H9 (cell line): ENCODE measurements around the gene GRM5. TPM values are rescaled to one million over a fixed set of nuclear protein-coding genes. Genes with fewer than 3 reads are reported as not detected.

Experiments used
- DNase-seq: peaks from one replicate; pipeline ENCODE4 v3.0.0-alpha.2; 2017
- H2AFZ ChIP-seq: one replicate; pipeline ENCODE4 v1.6.1; 2013; ENCODE audit warnings: mild to moderate bottlenecking, low read length, control low read depth, moderate library complexity
- H2AK5ac ChIP-seq: 2 replicates; pipeline ENCODE4 v1.6.1; 2013; ENCODE audit warnings: low read length, control low read depth, mixed read lengths; ENCODE audit not compliant: insufficient read length
- H2BK120ac ChIP-seq: one replicate; pipeline ENCODE4 v1.6.1; 2013; ENCODE audit warnings: low read depth, mild to moderate bottlenecking, low read length, control low read depth, inconsistent platforms; ENCODE audit not compliant: poor library complexity, severe bottlenecking
- H2BK12ac ChIP-seq: 2 replicates; pipeline ENCODE4 v1.6.1; 2013; ENCODE audit warnings: low read length, control low read depth, mixed read lengths, low read depth; ENCODE audit not compliant: insufficient read length
- H2BK15ac ChIP-seq: 2 replicates; pipeline ENCODE4 v1.6.1; 2013; ENCODE audit warnings: low read depth, low read length, control low read depth
- H2BK20ac ChIP-seq: one replicate; pipeline ENCODE4 v1.6.1; 2013; ENCODE audit warnings: low read depth, mild to moderate bottlenecking, low read length, control low read depth, inconsistent platforms; ENCODE audit not compliant: poor library complexity, severe bottlenecking
- H2BK5ac ChIP-seq: 2 replicates; pipeline ENCODE4 v1.6.1; 2013; ENCODE audit warnings: low read length, control low read depth, mixed read lengths; ENCODE audit not compliant: insufficient read length
- H3K14ac ChIP-seq: 2 replicates; pipeline ENCODE4 v1.6.1; 2013; ENCODE audit warnings: low read length, control low read depth; ENCODE audit not compliant: insufficient read depth
- H3K18ac ChIP-seq: 2 replicates; pipeline ENCODE4 v1.6.1; 2013; ENCODE audit warnings: low read depth, mild to moderate bottlenecking, mixed read lengths, low read length, control low read depth; ENCODE audit not compliant: insufficient read length
- H3K23ac ChIP-seq: 2 replicates; pipeline ENCODE4 v1.6.1; 2013; ENCODE audit warnings: low read length, control low read depth, mixed read lengths, low read depth; ENCODE audit not compliant: insufficient read length
- H3K23me2 ChIP-seq: 2 replicates; pipeline ENCODE4 v1.6.1; 2013; ENCODE audit warnings: low read depth, mild to moderate bottlenecking, mixed read lengths, low read length, control low read depth; ENCODE audit not compliant: insufficient read length, poor library complexity, severe bottlenecking
- H3K27ac ChIP-seq: 2 replicates; pipeline ENCODE4 v1.5.1; 2013; ENCODE audit warnings: low read length, control low read depth, mixed read lengths, low read depth; ENCODE audit not compliant: insufficient read length
- H3K27me3 ChIP-seq: 2 replicates; pipeline ENCODE4 v1.6.1; 2013; ENCODE audit warnings: low read length, control low read depth, inconsistent platforms; ENCODE audit not compliant: insufficient read depth
- H3K4ac ChIP-seq: 2 replicates; pipeline ENCODE4 v1.6.1; 2013; ENCODE audit warnings: low read depth, mild to moderate bottlenecking, control low read depth, inconsistent platforms, low read length, moderate library complexity
- H3K4me1 ChIP-seq: 2 replicates; pipeline ENCODE4 v1.6.1; 2013; ENCODE audit warnings: low read length, control low read depth, inconsistent platforms; ENCODE audit not compliant: insufficient read depth
- H3K4me2 ChIP-seq: 2 replicates; pipeline ENCODE4 v1.6.1; 2013; ENCODE audit warnings: low read length, control low read depth, mixed read lengths; ENCODE audit not compliant: insufficient read length, insufficient read depth
- H3K56ac ChIP-seq: 2 replicates; pipeline ENCODE4 v1.6.1; 2013; ENCODE audit warnings: low read depth, mild to moderate bottlenecking, mixed read lengths, low read length, control low read depth; ENCODE audit not compliant: insufficient read length
- H3K79me1 ChIP-seq: 2 replicates; pipeline ENCODE4 v1.6.1; 2013; ENCODE audit warnings: low read depth, mild to moderate bottlenecking, moderate library complexity, low read length, control low read depth, inconsistent platforms; ENCODE audit not compliant: insufficient read depth, poor library complexity, severe bottlenecking
- H3K79me2 ChIP-seq: 2 replicates; pipeline ENCODE4 v1.6.1; 2013; ENCODE audit warnings: low read length, control low read depth, inconsistent platforms; ENCODE audit not compliant: insufficient read depth
- H3K9ac ChIP-seq: 2 replicates; pipeline ENCODE4 v1.6.1; 2013; ENCODE audit warnings: low read length, control low read depth, mixed read lengths; ENCODE audit not compliant: insufficient read length; ENCODE audit errors: extremely low read depth
- H3K9me3 ChIP-seq: one replicate; pipeline ENCODE4 v1.6.1; 2013; ENCODE audit warnings: low read depth, low read length, inconsistent platforms; ENCODE audit not compliant: control insufficient read depth
- H3T11ph ChIP-seq: one replicate; pipeline ENCODE4 v1.6.1; 2013; ENCODE audit warnings: mild to moderate bottlenecking, low read length, control low read depth, inconsistent platforms
- H4K20me1 ChIP-seq: one replicate; pipeline ENCODE4 v1.6.1; 2013; ENCODE audit not compliant: control insufficient read depth, insufficient read length, insufficient read depth
- H4K5ac ChIP-seq: 2 replicates; pipeline ENCODE4 v1.6.1; 2013; ENCODE audit warnings: low read depth, mild to moderate bottlenecking, mixed read lengths, low read length, control low read depth; ENCODE audit not compliant: insufficient read length
- H4K8ac ChIP-seq: replicated peaks from 2 replicates; pipeline ENCODE4 v1.6.1; 2013; ENCODE audit warnings: low read length, control low read depth, mixed read lengths, low read depth; ENCODE audit not compliant: insufficient read length
- H4K91ac ChIP-seq: 2 replicates; pipeline ENCODE4 v1.6.1; 2013; ENCODE audit warnings: low read depth, mild to moderate bottlenecking, moderate library complexity, mixed read lengths, low read length, control low read depth; ENCODE audit not compliant: insufficient read length
- H3K27ac Mint-ChIP-seq, 3 experiments: 2 replicates in 2 of 3; 3 replicates in 1 of 3; pipeline ENCODE4 v1.8.0; 2020 to 2021; ENCODE audit warnings: mixed read lengths in 3 of 3, mild to moderate bottlenecking in 1 of 3, moderate library complexity in 1 of 3
- H3K27me3 Mint-ChIP-seq: 2 replicates; pipeline ENCODE4 v1.8.0; 2021; ENCODE audit warnings: low read depth, mild to moderate bottlenecking, moderate library complexity, mixed read lengths
- H3K36me3 Mint-ChIP-seq, 3 experiments: 2 replicates in 2 of 3; 3 replicates in 1 of 3; pipeline ENCODE4 v1.8.0; 2020 to 2021; ENCODE audit warnings: low read depth in 3 of 3, mixed read lengths in 3 of 3; ENCODE audit not compliant: insufficient read depth in 1 of 3
- H3K4me1 Mint-ChIP-seq, 2 experiments: 2 replicates each; pipeline ENCODE4 v1.8.0; 2020; ENCODE audit warnings: mixed read lengths in 2 of 2
- H3K4me3 Mint-ChIP-seq, 2 experiments: 2 replicates in 1 of 2; 3 replicates in 1 of 2; pipeline ENCODE4 v1.8.0; 2020 to 2021; ENCODE audit warnings: mild to moderate bottlenecking in 2 of 2, mixed read lengths in 2 of 2, moderate library complexity in 1 of 2
- H3K9me3 Mint-ChIP-seq, 2 experiments: 2 replicates in 1 of 2; 3 replicates in 1 of 2; pipeline ENCODE4 v1.8.0; 2020; ENCODE audit warnings: mild to moderate bottlenecking in 2 of 2, mixed read lengths in 2 of 2, moderate library complexity in 1 of 2
- CTCF ChIP-seq: fragments of 200-600 bp; sonication (generic); conservative IDR thresholded peaks from 3 replicates; pipeline ENCODE4 v1.8.0; 2021; ENCODE audit warnings: antibody characterized with exemption, mild to moderate bottlenecking
- WGBS: extraction: QIAGEN DNeasy Blood & Tissue Kit; methylation state at CpG from one replicate; pipeline ENCODE4 v1.1.7; 2013; ENCODE audit warnings: missing lambda C conversion rate, low lambda C conversion rate, mixed read lengths; ENCODE audit not compliant: insufficient read length; ENCODE audit errors: extremely low coverage; 5-methylcytosine and 5-hydroxymethylcytosine counted together
- total RNA-seq: library from RNA; stranded (reverse); gene quantifications from 2 replicates; pipeline ENCODE4 v1.2.1, GENCODE V29; 2021

The GRM5 gene
- total RNA-seq, 1 experiment from 2014 or later, result not detected

DNA sequence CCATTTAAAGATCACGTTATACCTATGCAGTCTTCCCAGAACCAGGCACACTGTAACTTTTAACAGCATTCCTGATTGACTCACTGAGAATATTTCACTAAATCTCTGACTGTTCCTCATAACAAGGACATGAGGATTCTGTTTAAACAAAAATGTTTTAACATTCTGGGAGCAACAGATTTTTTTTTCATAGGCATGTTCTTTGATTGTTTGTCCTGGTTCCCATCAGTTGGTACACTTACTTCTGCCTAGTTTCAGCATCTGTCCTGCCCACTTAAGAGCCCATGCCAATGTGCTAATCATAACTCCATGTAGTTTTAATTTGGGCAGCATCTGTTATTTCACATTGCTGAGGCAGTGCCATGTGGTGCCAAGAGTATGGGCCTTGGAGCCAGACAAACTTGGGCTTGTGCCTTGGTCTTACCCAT, 589.8 kb downstream of the GRM5 start:
- H3K4me2 ChIP-seq, result no peak overlapping the region
- no CpG with 5 or more reads among the region's 1 CpG for WGBS
- no peaks in the 10 kb centered on the region for H3K79me2 ChIP-seq
- no peaks in the 10 kb centered on the region for H3K27me3 Mint-ChIP-seq
- no peak overlapping the region for H3K18ac ChIP-seq
- no peak overlapping the region for H3K9ac ChIP-seq
- H3K4ac ChIP-seq, result no peak overlapping the region
- no peak overlapping the region for H3K56ac ChIP-seq
- no peak overlapping the region for H2BK5ac ChIP-seq
- no peak overlapping the region for H3K4me3 Mint-ChIP-seq
- H3K79me1 ChIP-seq, result no peaks in the 10 kb centered on the region
- no peaks in the 10 kb centered on the region for H3K4me1 ChIP-seq
- no peak overlapping the region for H2BK15ac ChIP-seq
- no peak overlapping the region for H4K91ac ChIP-seq
- H3K27ac Mint-ChIP-seq, result no peak overlapping the region
- peaks cover 2 to 6% of the 10 kb centered on the region in 2 experiments; a peak in 1 of 4 replicates for H3K4me1 Mint-ChIP-seq
- H3T11ph ChIP-seq, result no peak overlapping the region
- no peak for TF ChIP-seq CTCF
- H2BK12ac ChIP-seq, result no peak overlapping the region
- H3K9me3 ChIP-seq, result no peaks in the 10 kb centered on the region
- no peaks in the 10 kb centered on the region for H3K23me2 ChIP-seq
- H4K20me1 ChIP-seq, result no peaks in the 10 kb centered on the region
- H2AK5ac ChIP-seq, result no peak overlapping the region
- no peak overlapping the region for H4K8ac ChIP-seq
- no peak overlapping the region for H2BK20ac ChIP-seq
- H3K27me3 ChIP-seq, result no peaks in the 10 kb centered on the region
- no peak overlapping the region for H2AFZ ChIP-seq
- no peaks in the 10 kb centered on the region for H3K36me3 Mint-ChIP-seq
- no peak for DNase-seq
- no peak overlapping the region for H3K27ac ChIP-seq
- no peak overlapping the region for H4K5ac ChIP-seq
- H3K14ac ChIP-seq, result no peak overlapping the region
- no peaks in the 10 kb centered on the region for H3K9me3 Mint-ChIP-seq
- no peak overlapping the region for H2BK120ac ChIP-seq
- no peak overlapping the region for H3K23ac ChIP-seq
